Upper lobe of right lung (tissue), 1 donor: ENCODE results near the gene CD101. TPM values are rescaled to one million over a fixed set of nuclear protein-coding genes. Genes with fewer than 3 reads are reported as not detected.

ENCODE experiments used
- ATAC-seq: fragments of 200-7000 bp; cut with Tn5 transposase; one replicate; pipeline ENCODE4 v1.9.1; 2020; ENCODE audit warnings: mild to moderate bottlenecking, moderate library complexity
- DNase-seq: peaks from one replicate; pipeline ENCODE4 v3.0.0-alpha.2; 2020
- H3K27ac ChIP-seq: fragments of 200-600 bp; one replicate; pipeline ENCODE4 v1.8.0; 2022
- H3K27me3 ChIP-seq: fragments of 200-600 bp; one replicate; pipeline ENCODE4 v1.8.0; 2022; ENCODE audit warnings: mild to moderate bottlenecking
- H3K36me3 ChIP-seq: fragments of 200-600 bp; one replicate; pipeline ENCODE4 v1.8.0; 2022
- H3K4me1 ChIP-seq: fragments of 200-600 bp; one replicate; pipeline ENCODE4 v1.8.0; 2022
- H3K4me3 ChIP-seq: fragments of 200-600 bp; one replicate; pipeline ENCODE4 v1.8.0; 2022; ENCODE audit warnings: mild to moderate bottlenecking
- H3K9me3 ChIP-seq: fragments of 200-600 bp; one replicate; pipeline ENCODE4 v1.8.0; 2022
- CTCF ChIP-seq: fragments of 200-600 bp; IDR thresholded peaks from one replicate; pipeline ENCODE4 v1.8.0; 2022; ENCODE audit warnings: antibody characterized with exemption
- intact Hi-C: fragments of 100-400 bp; cut with DNase I; formaldehyde crosslinking; loops from one replicate; pipeline ENCODE4 v1.11.0; 2022
- total RNA-seq: library from RNA; stranded (reverse); fragmentation: NEBNext Ultra II Directional; extraction: Animal tissue kit (Norgen Biotek cat#: 25700); gene quantifications from one replicate; pipeline ENCODE4 v1.2.1, GENCODE V29; 2021
- donor health status: DM: no; HTN: yes; CAD: no; lungs with severe emphysema.

The CD101 gene
- total RNA-seq, 1 donor from 2014 or later: 37.4 TPM

- intact Hi-C loops: no loop called here
- TF ChIP-seq CTCF: no peak
- Histone ChIP-seq H3K27me3 (no peaks in the 10 kb centered on the region), H3K4me3 (no peak overlapping the region), H3K27ac (no peak overlapping the region), H3K36me3 (no peaks in the 10 kb centered on the region), H3K9me3 (no peaks in the 10 kb centered on the region), H3K4me1 (no peaks in the 10 kb centered on the region)
- DNase-seq: no peak
- ATAC-seq: no peak
Observed at GRCh38 chr1:117030271-117030877, 28.8 kb downstream of the CD101 start.

GRCh38 chr1:117032266-117032665, 30.7 kb downstream of the CD101 start:
- no peak for DNase-seq
- Histone ChIP-seq H3K27ac (no peak overlapping the region), H3K27me3 (no peaks in the 10 kb centered on the region), H3K4me3 (no peak overlapping the region), H3K9me3 (no peaks in the 10 kb centered on the region), H3K4me1 (no peaks in the 10 kb centered on the region), H3K36me3 (no peaks in the 10 kb centered on the region)
- intact Hi-C loops: no loop called here
- ATAC-seq: no peak
- TF ChIP-seq CTCF: no peak

- intact Hi-C loops: no loop called here
- no peaks in the 10 kb centered on the region for H3K36me3 ChIP-seq
- H3K4me1 ChIP-seq: no peaks in the 10 kb centered on the region
- H3K4me3 ChIP-seq: no peak overlapping the region
- no peak overlapping the region for H3K27ac ChIP-seq
- no peak for TF ChIP-seq CTCF
- no peaks in the 10 kb centered on the region for H3K27me3 ChIP-seq
- H3K9me3 ChIP-seq: no peaks in the 10 kb centered on the region
- ATAC-seq (no peak), DNase-seq (no peak)
Observed at GRCh38 chr1:117032681-117033539, 31.4 kb downstream of the CD101 start.

GRCh38 chr1:117033772-117034171, 32.2 kb downstream of the CD101 start:
- no peaks in the 10 kb centered on the region for H3K27me3 ChIP-seq
- no peak overlapping the region for H3K27ac ChIP-seq
- H3K4me1 ChIP-seq: no peaks in the 10 kb centered on the region
- no peak for ATAC-seq
- no peaks in the 10 kb centered on the region for H3K9me3 ChIP-seq
- intact Hi-C loops: no loop called here
- DNase-seq: no peak
- TF ChIP-seq CTCF: no peak
- no peak overlapping the region for H3K4me3 ChIP-seq
- H3K36me3 ChIP-seq: no peaks in the 10 kb centered on the region

- H3K4me1 ChIP-seq: no peaks in the 10 kb centered on the region
- no peaks in the 10 kb centered on the region for H3K36me3 ChIP-seq
- no peaks in the 10 kb centered on the region for H3K27me3 ChIP-seq
- H3K4me3 ChIP-seq: no peak overlapping the region
- no peak overlapping the region for H3K27ac ChIP-seq
- TF ChIP-seq CTCF: no peak
- intact Hi-C loops: no loop called here
- no peak for ATAC-seq
- no peaks in the 10 kb centered on the region for H3K9me3 ChIP-seq
- no peak for DNase-seq
Observed at GRCh38 chr1:117034791-117035290, 33.3 kb downstream of the CD101 start.
